ENCODE measurements around the gene PRKG1. TPM values are rescaled to one million over a fixed set of nuclear protein-coding genes. Genes with fewer than 3 reads are reported as not detected.

The PRKG1 gene
- total and polyA plus RNA-seq, 2 donors from 2014 or later = 3.6 to 14.8 TPM

GRCh38 chr10:51251110-51251509 is 176.8 kb downstream of the PRKG1 start:
- no peak overlapping the region for H3K9ac ChIP-seq (ENCODE audit: low read length in 3 of 3)
- no peaks in the 10 kb centered on the region for H3K9me3 ChIP-seq (ENCODE audit: control insufficient read depth in 2 of 3, insufficient read depth in 1 of 3, low read length in 3 of 3)
- intact Hi-C loops (cut with DNase I) = no loop called here
- no peak overlapping the region for H3K4me3 ChIP-seq (ENCODE audit: low read length in 3 of 3)
- no peaks in the 10 kb centered on the region for H3K27me3 ChIP-seq (ENCODE audit: control insufficient read depth, insufficient read depth, low read length)
- TF ChIP-seq CTCF (IDR thresholded peaks at IDR 0.05; ENCODE audit: borderline replicate concordance, extremely low read depth, insufficient read depth) = no peak
- H3K4me1 ChIP-seq (ENCODE audit: control insufficient read depth in 2 of 3, insufficient read depth in 2 of 3, low read depth in 1 of 3, low read length in 3 of 3) = peaks cover 0 to 2% (median 0%) of the 10 kb centered on the region in 3 donors
- FAIRE-seq (no peak), DNase-seq (no peak)
- H3K27ac ChIP-seq (ENCODE audit: low read depth in 2 of 2, low read length in 2 of 2) = no peak overlapping the region
- no peaks in the 10 kb centered on the region for H3K36me3 ChIP-seq (ENCODE audit: control insufficient read depth in 2 of 3, insufficient read depth in 3 of 3, low read length in 3 of 3)

DNA sequence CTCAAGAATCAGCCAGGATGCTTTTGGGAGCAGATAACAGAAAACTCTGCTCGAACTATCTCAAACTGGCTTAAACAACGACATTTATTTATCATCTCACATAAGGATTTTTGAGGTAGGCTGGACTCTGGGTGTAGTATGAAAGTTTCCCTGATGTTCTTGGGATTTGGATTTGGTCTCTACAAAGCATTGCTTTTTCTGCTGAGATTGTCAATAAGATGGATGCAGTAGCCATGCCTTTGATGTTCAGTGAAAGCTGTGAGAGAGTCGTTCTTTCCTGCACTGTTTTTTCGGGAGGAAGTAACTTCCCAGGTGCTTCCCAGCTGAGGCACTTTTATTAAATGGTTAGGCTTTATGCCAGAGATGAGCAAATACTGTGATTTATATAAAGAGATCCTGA is 181.1 kb downstream of the PRKG1 start:
- FAIRE-seq = no peak
- peaks cover 0 to 2% (median 0%) of the 10 kb centered on the region in 3 donors for H3K4me1 ChIP-seq (ENCODE audit: control insufficient read depth in 2 of 3, insufficient read depth in 2 of 3, low read depth in 1 of 3, low read length in 3 of 3)
- no peak overlapping the region for H3K27ac ChIP-seq (ENCODE audit: low read depth in 2 of 2, low read length in 2 of 2)
- H3K9me3 ChIP-seq (ENCODE audit: control insufficient read depth in 2 of 3, insufficient read depth in 1 of 3, low read length in 3 of 3) = no peaks in the 10 kb centered on the region
- H3K9ac ChIP-seq (ENCODE audit: low read length in 3 of 3) = no peak overlapping the region
- no peaks in the 10 kb centered on the region for H3K27me3 ChIP-seq (ENCODE audit: control insufficient read depth, insufficient read depth, low read length)
- intact Hi-C loops (cut with DNase I) = no loop called here
- TF ChIP-seq CTCF (IDR thresholded peaks at IDR 0.05; ENCODE audit: borderline replicate concordance, extremely low read depth, insufficient read depth) = no peak
- no peaks in the 10 kb centered on the region for H3K36me3 ChIP-seq (ENCODE audit: control insufficient read depth in 2 of 3, insufficient read depth in 3 of 3, low read length in 3 of 3)
- H3K4me3 ChIP-seq (ENCODE audit: low read length in 3 of 3) = no peak overlapping the region
- no peak for DNase-seq

DNA sequence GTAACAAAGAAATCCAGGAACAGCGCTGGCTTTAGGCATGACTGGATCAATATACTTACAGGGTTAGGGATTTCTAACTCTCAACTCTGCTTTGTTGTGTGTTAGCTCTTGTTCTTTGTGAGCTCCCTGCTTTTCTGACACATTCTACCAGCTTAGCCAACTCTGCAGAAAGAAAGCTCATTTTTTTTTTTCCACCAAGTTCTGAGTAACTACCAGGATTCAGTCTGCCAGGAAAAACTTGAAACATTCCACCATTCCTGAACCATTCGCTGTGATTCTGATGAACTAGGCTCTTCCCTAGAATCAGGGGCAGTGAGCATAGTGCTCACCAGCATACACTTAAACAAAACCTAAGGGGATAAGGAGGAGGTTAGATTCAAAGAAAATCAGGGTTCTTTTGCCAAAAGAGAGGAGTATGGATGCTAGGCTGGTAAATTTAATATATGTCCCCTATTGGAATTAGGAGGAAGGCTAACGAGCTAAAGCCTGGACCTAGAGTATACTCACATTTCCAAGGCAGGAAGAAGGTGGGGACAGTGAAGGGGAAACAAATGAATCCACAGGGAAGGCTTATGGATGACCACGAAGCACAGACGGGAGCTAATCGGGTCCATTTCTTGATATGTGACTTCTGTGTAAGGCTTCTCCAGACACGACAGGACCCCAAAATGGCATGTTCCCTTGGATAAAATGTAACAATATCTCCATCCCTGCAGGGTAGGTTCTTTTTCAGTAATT is 183.4 kb downstream of the PRKG1 start:
- no peak overlapping the region for H3K27ac ChIP-seq (ENCODE audit: low read depth in 2 of 2, low read length in 2 of 2)
- no peaks in the 10 kb centered on the region for H3K27me3 ChIP-seq (ENCODE audit: control insufficient read depth, insufficient read depth, low read length)
- FAIRE-seq = no peak
- H3K4me3 ChIP-seq (ENCODE audit: low read length in 3 of 3) = no peak overlapping the region
- intact Hi-C loops (cut with DNase I) = no loop called here
- H3K36me3 ChIP-seq (ENCODE audit: control insufficient read depth in 2 of 3, insufficient read depth in 3 of 3, low read length in 3 of 3) = no peaks in the 10 kb centered on the region
- no peak for TF ChIP-seq CTCF (IDR thresholded peaks at IDR 0.05; ENCODE audit: borderline replicate concordance, extremely low read depth, insufficient read depth)
- H3K9ac ChIP-seq (ENCODE audit: low read length in 3 of 3) = no peak overlapping the region
- H3K9me3 ChIP-seq (ENCODE audit: control insufficient read depth in 2 of 3, insufficient read depth in 1 of 3, low read length in 3 of 3) = no peaks in the 10 kb centered on the region
- H3K4me1 ChIP-seq (ENCODE audit: control insufficient read depth in 2 of 3, insufficient read depth in 2 of 3, low read depth in 1 of 3, low read length in 3 of 3) = no peaks in the 10 kb centered on the region
- DNase-seq = no peak
